Activated CD4-positive, alpha-beta T cell treated with anti-CD3 and anti-CD28 coated beads, Interleukin-2, Interleukin-4, amounts not matched to agents 100 ng/mL and 50 ng/mL, durations not matched to agents 16 hours and 8 hours (primary cell): ENCODE data around the gene RTL1.

Source experiments
- DNase-seq: peaks from one replicate; pipeline ENCODE4 v3.0.0-alpha.2; 2020; ENCODE audit warnings: low spot score

The RTL1 gene

DNA sequence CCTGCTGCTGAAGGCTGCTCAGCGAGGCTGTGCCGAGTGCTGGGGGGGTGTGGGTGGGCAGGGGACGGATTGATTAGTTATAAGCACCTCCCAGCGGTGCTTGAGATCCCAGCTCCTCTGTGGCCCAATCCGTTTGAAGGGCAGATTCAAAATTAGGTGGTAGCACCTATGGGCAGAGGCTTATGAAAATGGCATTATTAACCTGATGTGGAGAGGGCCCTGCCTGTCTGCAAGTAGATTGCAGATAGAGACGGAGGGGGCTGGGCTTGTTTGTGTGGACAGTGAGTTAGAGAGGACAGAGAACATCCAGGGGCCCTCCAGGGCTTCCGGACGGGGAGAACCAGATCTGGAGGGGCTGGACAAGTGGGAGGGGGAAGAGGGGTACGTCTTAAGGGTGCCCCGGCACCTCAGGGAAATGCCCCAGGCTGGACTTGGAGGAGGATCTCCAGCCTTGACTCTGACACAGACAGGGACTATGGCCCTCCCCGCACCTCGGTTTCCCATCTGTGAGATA lies at the start of gene RTL1:
Gene RTL1 (minus strand): TSS at position 51 of the 514 bp plus-strand sequence. CDS start 18,934 bp downstream, outside the sequence.
- DNase-seq: no peak

DNA sequence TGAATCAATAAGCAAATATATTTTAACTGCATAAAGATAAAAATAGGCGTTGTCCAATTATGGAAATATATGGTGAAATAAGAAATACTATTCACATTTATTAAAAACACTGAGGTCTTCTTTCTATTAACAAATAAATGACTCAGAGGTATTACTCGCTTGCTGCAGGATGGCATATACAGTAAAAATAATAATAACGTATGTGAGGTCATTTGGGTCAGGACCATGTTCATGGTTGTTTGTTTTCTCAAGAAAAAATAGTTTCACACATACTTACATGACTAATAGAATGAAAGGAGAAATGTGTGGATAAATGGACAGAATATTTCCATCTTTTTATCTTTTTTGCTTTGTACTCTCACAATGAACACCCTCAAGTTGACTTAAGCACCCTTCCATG lies 46.5 kb upstream of the RTL1 start:
- DNase-seq: no peak

DNA sequence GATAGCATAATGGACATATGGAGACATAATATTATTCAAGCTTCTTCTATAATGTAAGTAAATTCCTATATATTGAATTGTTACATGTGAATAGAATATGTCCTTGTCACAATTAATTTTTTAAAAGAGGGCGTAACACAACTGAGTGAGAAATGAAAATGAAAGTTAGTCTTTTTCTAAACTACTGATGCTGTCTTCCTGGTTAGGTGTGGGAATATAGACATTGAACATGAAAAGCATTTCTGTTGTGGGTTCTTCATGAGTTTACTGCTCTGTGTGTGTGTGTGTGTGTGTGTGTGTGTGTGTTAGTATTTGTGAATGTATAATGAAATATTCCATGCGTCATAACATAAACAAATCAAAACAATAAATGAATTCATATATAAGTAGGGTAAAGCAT lies 40.5 kb upstream of the RTL1 start:
- DNase-seq: no peak

DNA sequence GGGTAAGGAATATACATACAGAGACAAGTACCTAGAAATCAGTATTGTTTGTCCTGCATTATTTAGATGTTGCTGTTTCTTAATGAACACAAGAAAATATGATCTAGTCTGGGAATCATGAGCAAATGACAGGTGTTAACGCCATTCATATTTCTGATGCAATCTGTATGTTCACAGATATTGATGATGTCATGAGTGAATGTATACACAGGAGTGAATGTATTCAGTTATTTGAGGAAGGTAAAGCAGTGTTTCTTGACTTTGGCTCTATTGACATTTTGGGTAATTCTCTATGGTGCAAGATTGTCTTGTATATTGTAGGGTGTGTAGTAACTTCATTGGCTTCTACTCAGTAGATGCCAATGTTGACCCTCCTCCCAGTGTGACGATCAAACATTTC lies 26.7 kb upstream of the RTL1 start:
- DNase-seq: no peak

DNA sequence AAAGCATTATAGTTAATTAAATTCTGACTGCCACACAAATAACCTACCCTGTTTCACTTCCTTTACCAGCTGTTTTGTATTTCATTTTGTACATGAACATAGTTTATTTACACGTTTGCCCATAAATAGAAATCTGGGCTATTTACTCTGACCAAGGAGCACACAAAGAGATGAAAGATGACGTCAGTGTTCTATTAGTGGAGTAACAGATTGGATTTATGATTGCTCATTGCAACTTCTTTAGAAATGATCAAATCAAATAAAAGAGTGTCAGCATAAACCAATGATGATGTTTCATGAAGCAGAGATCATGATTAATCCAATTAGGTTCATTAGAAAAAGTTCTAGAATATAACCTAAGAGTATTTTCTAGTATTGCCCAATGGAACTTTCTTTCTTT lies 12.0 kb upstream of the RTL1 start:
- DNase-seq: no peak

DNA sequence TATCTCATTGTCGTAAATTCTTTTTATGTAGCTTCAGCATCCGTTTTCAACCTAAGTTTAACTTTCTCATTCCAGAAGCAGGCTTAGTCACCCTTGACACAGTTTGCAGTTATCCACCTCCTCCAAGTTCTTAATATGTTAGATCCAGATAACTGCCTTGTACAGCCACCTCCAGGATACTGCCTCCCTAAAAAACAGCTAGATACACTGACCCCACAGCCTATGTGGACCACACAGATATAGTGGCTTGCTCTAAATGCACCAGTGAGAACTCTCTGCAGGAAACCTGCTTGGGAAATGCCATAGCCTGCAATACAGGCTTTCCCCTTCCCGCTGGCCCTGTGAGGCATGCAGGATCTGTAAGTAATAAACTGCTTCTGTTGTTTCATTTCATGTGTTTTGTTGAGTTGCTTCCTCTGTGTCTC lies 11.1 kb upstream of the RTL1 start:
- no peak for DNase-seq

DNA sequence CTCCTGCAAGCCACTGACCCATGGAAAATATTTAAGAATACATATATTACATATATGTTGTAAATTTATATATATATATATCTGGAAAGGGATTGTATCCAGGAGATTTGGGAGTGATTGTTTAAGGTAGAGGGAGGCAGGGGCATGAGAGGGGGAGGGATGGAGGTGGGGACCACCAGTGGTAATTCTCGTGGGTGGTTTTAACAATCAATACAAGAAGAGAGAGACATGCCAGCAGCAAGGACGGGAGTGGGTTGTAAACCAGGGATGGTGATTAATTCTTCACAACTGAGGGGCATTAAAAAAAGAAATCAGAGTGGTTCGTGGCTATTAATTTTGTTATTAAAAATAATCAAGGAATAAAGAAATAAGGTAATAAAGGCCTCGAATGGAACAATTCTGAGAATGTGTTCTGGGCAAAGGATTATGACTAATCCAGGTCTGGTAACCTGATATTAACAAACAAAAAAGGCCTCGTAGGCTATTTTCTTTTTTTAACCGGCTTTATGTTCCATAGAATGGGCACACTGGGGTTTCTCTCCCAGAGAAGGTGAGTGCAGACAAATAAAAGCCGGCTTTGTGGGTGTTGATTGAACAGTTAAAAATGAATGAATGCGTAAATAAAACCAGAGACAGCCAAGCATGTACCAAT lies 8.3 kb upstream of the RTL1 start:
- DNase-seq: no peak

DNA sequence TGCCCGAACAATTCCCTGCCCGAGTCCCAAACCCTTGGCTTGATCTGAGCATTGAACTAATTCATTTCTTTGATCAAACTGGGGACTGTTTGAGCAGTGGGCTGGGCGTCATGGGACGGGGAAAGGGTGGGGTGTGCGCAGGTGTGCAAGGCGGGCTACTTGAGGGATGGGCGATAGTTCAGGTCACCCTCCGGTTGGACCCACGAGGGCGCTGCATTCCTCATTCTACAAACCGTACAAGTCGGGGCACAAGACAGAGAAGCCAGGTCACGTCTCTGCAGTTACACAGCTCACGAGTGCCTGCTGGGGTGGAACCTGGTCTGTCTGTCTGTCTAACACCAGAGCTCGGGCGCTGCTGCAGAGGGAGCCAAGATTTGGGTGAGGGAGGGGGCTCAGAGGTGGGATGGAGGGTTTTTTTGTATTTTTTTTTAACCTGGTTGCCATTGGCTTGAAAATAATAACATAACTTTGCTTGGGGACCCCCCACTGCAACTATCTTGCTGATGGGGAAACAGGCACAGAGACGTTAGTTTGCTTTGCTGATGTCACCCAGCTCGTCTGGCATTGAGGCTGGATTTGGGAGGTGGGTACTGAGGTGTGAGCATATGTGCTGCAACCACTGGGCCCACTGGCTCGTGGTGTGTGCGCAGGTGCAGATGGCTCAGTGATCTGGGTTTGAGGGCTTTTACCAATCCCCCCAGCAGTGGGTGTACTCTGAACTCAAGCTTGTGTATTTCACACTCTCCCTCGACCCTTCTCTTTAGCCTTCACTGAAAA lies 7.6 kb upstream of the RTL1 start:
- no peak for DNase-seq

DNA sequence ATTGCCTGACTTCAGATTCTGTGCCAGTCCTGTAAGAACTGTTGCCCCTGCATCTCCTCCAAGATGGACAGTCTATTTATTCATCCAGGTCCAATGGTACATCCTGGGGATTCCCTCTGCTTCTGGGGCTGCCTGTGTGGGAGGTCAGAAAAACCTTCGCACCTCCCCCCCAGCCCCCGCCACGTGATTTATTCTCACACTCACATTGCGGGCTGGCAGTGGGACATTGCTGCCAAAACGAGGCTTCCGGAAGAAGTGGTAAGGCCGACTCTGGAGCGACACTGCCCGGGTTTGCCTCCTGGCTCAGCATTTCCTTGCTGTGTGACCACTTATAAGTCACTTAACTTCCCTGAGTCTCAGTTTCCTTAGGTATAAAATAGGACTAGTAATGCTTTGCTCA lies 5.9 kb upstream of the RTL1 start:
- no peak for DNase-seq

DNA sequence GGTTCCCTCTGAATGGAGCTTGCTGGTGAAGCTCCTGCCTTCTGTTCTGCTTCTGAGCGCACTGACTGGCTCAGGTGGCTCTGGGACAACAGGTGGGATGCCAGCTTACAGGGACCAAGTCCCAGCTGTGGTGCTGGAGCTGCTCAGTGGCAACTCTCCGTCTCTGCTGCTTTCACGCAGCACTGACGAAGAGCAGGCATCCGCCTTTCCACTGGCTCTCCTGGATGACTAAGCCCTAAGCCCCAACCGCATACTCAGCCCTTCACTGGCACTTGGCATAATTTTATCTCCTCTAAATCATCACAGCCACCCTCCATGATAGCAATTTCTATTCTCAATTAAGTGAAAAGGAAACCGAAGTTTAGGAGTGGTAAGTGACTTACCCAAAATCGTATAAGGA lies 3.7 kb upstream of the RTL1 start:
- no peak for DNase-seq

DNA sequence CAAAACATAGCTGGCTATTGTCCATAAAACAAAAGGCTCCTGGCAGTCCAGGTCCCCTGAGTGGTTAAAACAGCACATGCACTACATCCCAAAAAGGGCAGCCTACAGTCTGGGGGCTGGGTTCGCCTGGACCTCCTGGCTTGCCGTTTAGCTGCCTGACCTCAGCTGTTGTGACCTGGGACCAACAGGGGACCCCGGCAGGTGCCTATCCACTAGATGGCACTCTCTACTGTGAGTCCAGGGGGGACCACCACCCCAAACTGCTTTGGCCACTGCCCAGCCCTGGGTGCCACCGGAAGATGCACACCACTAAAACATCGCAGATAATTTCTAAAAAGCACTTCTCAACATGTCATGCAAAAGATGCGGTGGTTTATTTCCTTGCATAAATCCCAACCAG lies 2.9 kb upstream of the RTL1 start:
- DNase-seq: no peak

DNA sequence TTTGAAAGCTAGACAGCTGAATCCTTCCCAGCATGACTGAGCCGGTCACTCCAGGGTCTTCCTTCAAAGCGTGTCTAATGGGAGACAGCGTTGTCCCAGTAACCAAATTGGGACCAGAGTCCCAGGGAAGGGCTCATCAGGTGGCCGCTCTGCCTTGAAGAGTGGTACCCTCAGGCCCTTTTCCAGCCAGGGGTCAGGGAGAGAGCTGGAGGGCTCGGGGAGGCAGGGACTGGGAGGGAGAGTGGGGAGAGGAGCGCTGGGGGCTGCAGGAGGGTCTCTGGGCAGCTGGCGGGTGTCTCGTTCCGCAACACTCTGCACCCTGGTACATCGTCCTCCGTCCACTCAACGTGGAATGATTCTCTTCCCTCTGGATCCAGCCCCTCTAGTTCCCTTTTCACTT lies 1.6 kb upstream of the RTL1 start:
- no peak for DNase-seq

DNA sequence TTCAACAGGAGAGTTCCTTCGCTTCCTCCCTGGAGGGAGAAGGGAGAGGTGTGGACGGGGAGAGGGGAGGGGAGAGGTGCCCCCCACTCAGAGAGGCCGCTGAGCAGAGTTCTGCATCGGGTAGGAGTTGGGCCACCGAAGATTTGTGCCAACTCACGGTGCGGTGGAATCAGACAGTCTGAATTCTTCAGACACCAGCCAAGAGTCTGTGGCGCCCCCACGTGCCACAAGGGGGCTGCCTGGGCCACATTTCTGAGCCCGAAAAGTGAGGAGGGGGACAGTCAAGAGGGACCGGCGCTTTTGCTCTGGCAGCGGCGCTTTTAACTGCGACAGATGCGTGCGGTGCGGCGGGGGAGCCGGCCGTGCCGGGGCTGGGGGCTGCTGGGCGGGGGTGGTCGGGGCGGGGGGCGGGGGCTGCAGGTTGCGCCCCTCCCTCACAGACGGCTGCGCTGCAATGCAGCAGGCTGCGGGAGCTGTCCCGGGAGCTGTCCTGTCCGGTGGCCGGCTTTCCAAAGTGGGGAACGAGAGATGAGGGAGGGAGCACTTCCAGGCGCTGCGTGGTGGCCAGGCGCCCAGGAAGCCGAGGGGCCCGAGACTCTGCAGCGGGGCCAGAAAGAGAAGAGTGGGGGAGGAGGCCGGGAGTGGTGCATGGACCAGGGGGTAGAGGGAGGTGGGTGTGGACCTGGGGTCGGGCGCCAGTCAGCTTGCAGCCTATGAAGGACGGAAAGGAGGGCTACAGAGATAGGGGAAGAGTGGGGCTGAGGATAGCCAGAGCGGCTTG lies 975 bp upstream of the RTL1 start:
- no peak for DNase-seq

DNA sequence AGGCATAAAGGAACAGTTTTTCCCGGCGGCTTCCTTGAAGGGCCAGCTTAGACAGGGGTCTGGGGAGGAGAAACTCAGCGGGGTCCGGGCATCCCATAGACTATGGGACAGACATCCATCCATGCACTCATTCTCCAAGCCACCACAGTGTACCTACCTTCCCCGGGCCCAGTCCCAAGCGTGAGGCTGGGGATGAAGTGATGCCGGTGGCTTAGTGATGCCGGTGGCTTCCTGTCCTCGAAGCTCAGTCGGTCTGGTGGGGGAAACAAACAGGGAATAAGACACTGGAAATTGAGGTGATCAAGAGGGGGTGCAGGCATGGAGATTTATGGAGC lies 421 bp downstream of the RTL1 start:
- DNase-seq: no peak

DNA sequence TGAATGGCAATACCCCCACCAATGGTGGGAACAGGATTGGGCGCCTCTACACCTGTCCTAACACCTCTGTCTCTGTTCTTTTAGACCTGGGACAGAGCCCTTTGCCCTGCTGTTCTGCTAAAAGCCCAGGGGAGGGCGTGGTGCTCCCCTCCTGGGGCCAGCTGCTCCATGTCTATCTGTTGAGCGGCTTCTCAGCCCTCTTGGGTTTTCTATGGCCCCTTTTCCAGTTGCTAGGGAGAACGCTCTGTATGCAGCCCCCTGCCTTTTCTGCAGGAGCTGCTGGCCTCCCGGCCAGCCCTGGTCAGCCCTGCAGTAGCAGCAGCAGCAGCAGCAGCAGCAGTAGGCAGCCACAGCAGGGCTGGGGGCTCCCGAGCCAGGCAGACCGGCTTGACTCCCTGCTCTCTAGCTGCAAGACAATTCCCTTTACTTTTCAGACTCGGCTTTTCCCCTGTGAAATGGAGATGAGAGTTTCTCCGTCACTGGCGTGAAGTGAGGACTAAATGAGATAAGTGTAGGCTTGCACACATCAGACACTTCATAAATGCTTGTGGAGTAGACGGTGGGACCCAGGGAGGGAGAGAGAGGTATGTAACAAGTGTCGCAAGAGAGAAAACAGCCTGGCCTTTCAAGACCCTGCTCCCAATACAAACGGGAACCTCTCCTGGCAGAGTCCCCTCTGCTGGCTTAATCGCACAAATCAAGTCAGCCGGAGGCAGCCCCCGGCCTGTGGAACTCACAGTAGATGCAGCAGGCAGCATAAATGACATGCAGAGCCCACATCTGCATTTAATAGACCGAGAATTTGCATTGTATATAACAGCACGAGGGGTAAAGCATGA lies 1.0 kb downstream of the RTL1 start:
- no peak for DNase-seq

DNA sequence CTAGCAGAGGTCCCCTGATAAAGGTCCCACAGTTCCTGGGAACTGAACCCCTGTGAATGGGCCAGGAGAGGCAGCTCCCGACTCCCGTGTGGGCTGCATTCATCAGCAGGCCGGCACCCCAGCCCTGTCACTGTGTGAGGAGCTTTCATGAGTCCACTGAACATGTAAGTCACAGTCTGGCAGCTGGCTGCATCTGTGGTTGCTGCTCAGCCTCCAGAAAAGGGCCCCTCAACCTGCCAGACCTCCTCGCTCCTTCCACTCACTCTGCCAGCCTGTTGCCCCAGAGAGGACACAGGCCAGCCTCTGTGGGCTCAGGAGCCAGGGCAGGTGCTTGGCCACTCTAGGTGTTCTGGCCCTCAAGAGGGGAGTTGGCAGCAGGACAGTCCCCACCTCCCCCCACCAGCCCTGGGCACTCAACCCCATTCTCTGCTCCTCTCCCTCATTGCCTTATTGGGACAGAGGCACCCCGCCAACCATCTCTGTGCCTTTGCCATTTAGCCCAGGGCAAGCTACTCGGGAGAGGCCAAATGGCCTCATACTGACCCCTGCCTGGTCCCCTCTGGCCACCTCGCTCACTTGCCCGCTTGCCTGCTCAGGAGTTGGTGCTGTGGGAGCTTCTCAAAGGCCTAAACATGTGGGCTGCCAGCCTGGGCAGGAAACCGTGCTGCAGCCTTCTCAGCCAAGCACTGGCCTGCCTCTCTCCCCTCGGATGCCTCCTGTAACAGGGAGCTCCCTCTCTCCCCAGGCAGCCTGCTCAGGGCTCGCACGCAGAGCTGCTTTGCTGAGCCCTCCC lies 1.9 kb downstream of the RTL1 start:
- DNase-seq: no peak

DNA sequence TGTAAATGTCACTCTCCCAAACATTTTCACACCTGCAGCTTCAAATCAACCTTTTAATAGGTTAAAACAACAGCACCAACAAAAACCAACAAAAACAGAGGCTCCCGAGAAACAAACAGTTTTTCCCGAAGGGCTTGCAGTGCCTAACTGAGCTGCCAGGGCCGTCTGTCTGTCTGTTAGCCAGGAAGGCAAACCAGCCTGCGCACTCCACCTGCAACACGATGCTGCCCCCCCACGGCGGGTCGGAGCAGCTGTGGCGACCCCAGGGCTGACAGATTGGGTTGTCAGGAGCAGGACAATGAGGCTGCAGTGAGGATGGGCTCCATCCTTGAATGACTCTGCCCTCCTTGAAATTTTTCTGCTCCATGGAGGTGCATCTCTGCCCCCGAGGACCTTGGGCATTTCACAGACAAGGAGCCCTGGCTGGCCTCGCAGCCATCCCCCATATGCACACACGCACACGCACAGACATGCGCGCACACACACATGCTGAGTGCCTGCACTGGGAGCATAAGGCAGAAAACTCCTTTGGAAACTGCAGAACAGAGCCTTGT lies 2.6 kb downstream of the RTL1 start:
- DNase-seq: no peak

DNA sequence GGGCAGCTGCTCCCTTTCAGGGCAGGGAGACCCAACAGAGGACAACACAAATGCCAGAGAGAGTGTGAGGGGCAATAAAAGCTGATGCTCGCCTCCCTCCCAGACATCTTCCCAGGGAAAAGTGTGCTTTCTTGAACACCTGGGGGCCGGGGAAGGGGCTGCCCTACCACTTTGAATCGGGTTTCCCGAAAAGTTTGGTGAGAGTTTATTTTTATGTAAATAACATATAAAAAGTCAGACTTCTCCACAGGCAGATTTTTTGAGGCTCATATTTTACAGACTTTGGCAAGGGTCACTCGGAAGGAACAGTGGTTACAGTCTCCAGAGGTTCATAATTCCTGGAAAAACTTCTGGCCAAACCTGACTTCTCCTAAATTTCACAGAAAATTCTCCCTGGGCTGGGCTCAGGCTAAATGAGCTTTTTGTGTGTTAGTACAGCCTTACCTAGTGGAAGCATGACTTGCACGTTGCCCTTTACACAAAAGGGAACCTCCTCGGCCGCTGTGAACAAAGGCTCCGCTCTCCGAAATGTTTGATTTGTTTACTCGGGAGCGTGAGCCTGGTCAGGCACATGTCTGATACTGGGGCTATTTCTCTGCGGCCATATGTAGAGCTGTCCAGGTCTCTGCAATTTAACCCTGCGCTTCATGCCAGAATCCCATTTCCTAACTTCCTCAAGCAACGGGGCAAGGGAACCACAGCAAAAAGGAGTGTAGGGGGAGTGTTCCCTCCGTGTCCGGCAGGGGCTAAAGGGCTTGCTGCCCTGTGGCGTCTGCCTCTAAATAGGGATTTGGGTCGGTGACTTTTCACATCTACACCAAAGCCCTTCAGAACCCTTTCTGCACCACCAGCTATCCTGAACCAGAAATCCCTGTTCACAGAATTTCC lies 3.4 kb downstream of the RTL1 start:
- no peak for DNase-seq

DNA sequence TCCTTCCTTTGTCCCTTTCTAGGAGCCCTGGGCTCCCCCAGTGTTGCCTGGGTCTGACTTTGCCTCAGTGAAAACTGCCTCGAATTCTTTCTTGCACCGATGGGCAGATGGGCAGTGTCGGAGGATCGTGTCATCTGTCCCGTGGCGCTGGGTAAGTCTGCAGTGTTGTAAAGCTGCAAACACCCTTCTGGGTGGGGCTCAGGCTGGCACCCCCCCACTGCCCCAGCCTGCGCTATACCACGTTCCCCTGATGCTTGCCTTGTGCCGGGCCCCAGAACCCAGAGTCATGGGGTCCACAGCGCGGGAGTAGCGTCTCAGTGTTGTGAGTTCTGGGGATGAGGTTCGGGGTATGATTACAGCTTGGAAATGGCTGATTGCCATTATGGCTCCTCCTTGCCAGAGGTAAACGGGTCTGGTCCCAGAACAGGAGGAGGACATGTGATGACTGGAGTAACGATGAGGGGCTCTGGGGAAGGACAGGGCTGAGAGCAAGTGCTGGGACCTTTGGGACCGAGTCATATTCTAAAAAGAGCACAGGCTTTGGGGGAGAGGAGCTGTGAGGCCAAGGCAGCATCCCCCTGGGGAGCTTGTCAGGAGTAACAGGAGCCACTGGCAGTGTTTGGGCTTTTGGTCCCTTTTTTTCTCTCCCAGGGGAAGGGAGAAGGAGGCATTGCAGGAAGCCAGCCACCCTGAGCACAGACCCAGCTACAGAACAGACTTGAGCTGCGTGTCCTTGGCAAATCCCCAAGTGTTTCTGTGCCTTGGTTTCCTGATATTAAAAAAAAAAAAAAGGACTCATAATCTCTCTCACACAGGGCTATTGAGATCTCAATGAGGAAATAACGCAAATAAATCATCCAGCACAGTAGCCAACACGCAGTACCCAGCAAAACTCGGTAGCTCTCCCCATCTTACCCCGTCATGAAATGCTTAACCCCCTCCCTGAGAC lies 4.3 kb downstream of the RTL1 start:
- DNase-seq: no peak
